ENCODE results near the gene MAMSTR.
"Not testable (repeated sequence)": the region's sequence is repeated elsewhere in the genome, so short reads cannot be mapped to it uniquely, and the experiment has no call there.

The MAMSTR gene

GRCh38 chr19:48718711-48719231, 754 bp downstream of the MAMSTR start:
- DNase-seq (ENCODE audit: low spot score): no peak

- DNase-seq (ENCODE audit: low spot score): not testable (repeated sequence)
These were observed 1.4 kb downstream of the MAMSTR start for GRCh38 chr19:48718106-48718505.

- no peak for DNase-seq (ENCODE audit: low spot score)
These were observed 2.8 kb downstream of the MAMSTR start for GRCh38 chr19:48716562-48717291.

GRCh38 chr19:48715681-48716171, 3.8 kb downstream of the MAMSTR start:
- DNase-seq (ENCODE audit: low spot score): no peak

- DNase-seq (ENCODE audit: low spot score): no peak
These were observed 4.5 kb downstream of the MAMSTR start for GRCh38 chr19:48714759-48715675.

DNA sequence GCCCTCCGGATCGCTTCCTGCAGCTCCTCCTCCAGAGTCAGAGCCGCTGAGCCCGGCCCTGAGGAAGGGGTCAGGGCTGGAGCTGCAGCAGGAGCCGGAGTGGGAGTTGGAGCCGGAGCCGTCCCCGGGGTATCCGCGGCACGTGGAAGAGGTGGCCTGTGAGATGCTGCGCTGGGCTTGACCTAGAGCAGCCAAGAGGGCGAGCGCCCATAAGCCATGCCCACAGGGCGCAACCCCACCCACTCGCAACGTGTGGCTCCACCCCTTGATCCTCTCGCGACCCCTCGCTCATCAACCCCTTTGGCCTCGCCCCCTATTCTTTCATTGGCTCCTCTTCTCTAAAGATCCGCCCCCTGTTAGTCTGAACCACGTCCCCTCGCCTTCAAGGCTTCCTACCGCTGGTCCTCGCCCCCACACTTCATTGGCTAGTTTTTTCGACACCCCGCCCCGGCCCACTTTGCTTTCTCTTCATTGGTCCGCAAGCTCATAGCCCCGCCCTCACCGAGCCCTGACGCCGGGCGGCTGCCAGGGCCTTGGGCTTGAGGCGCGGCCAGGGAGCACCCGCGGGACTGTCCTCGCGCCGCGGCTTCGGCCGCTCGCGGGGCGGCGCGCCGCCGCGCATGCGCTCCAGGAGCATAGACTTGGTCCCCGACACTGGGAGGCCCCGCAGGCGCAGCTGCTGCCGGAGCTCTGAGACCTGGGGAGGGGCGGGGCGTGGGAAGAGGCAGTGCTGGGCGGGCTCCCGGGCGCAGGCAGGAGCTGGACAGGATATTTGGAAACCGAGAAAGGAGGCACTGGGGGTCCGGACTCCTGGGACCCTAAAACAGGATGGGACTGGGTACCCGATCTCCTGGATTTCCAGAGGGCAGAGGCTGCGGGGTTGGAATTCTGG, 5.4 kb downstream of the MAMSTR start:
- peak; percentile 99 for DNase-seq (ENCODE audit: low spot score)

- DNase-seq (ENCODE audit: low spot score): no peak
These were observed 6.3 kb downstream of the MAMSTR start for GRCh38 chr19:48713041-48713863.

- no peak for DNase-seq (ENCODE audit: low spot score)
These were observed 8.3 kb downstream of the MAMSTR start for GRCh38 chr19:48711106-48711662.

- DNase-seq (ENCODE audit: low spot score): no peak
These were observed 11.1 kb downstream of the MAMSTR start for GRCh38 chr19:48708471-48708870.

- no peak for DNase-seq (ENCODE audit: low spot score)
These were observed 14.1 kb downstream of the MAMSTR start for GRCh38 chr19:48705431-48705830.

- DNase-seq (ENCODE audit: low spot score): no peak
These were observed 16.2 kb downstream of the MAMSTR start for GRCh38 chr19:48703316-48703715.

GRCh38 chr19:48702701-48703100, 16.8 kb downstream of the MAMSTR start:
- no peak for DNase-seq (ENCODE audit: low spot score)

GRCh38 chr19:48698046-48698445, 21.5 kb downstream of the MAMSTR start:
- DNase-seq (ENCODE audit: low spot score): no peak

GRCh38 chr19:48696353-48697010, 23.0 kb downstream of the MAMSTR start:
- no peak for DNase-seq (ENCODE audit: low spot score)

- DNase-seq (ENCODE audit: low spot score): no peak
These were observed 23.7 kb downstream of the MAMSTR start, which contains the start of gene FUT2 for GRCh38 chr19:48695743-48696352. Gene FUT2, plus strand, starts transcription at chr19:48695971. Its CDS starts 6,986 bp downstream, at chr19:48702957.

DNA sequence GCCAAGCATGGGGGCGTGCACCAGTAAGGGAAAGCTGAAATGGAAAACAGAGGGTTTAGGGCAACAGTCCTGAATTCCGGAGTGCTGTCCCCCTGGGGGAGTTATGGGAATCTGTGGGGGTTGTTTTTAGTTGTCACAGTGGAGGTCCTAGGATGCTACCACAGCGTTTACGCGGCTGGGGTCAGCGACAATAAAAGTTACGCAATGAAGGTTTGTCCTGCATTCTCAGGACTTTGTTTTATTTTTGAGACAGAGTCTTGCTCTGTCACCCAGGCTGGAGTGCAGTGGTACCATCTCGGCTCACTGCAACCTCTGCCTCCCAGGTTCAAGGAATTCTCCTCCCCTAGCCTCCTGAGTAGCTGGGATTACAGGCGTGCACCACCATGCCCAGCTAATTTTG, 25.9 kb downstream of the MAMSTR start:
- DNase-seq (ENCODE audit: low spot score): not testable (repeated sequence)

DNA sequence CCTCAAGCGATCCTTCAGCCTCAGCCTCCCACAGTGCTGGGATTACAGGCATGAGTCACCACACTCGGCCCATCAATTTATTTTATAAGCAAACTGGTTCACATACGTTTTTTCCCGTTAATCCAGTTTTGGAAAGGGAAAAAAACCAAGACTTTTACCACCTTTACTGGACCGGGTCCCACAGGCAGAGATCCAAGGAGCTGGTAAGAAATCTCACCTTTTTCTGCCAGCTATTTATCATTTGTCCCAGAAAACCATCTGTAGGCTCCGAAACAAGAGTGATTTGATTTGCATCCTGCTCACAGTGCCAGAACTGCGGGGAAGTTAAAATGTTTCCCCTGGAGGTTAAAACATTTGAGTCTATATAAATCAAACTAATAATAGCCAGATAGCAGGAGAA, 30.1 kb downstream of the MAMSTR start:
- DNase-seq (ENCODE audit: low spot score): no peak

- no peak for DNase-seq (ENCODE audit: low spot score)
These were observed 31.7 kb downstream of the MAMSTR start for GRCh38 chr19:48687776-48688175.

DNA sequence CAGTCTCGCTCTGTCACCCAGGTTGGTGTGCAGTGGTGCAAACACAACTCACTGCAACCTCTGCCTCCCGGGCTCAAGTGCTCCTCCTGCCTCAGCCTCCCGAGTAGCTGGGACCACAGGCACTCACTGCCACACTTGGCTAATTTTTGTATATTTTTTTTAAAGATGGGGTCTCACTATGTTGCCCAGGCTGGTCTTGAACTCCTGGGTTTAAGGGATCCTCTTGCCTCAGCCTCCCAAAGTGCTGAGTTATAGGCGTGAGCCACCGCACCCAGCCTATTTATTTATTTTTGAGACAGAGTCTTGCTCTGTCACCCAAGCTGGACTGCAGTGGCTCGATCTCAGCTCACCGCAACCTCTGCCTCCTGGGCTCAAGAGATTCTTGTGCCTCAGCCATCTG, 32.9 kb downstream of the MAMSTR start:
- DNase-seq (ENCODE audit: low spot score): not testable (repeated sequence)
